Fibroblast of villous mesenchyme (primary cell): ENCODE data around the gene FLNB. TPM values are rescaled to one million over a fixed set of nuclear protein-coding genes. Genes with fewer than 3 reads are reported as not detected.

Source experiments
- DNase-seq: peaks from one replicate; pipeline ENCODE4 v3.0.0-alpha.2; 2010; ENCODE audit warnings: low read depth
- H3K4me3 ChIP-seq: 2 replicates; pipeline ENCODE4 v1.5.1; 2011; ENCODE audit warnings: low read depth, mild to moderate bottlenecking, low read length
- CTCF ChIP-seq: IDR thresholded peaks from 2 replicates; pipeline ENCODE4 v1.5.1; 2012; ENCODE audit warnings: low read depth, mild to moderate bottlenecking, low read length; ENCODE audit not compliant: insufficient read depth
- total RNA-seq: library from RNA; depleted of rRNA; stranded (reverse); fragments of >200 nt; gene quantifications from 2 replicates; pipeline ENCODE4 v1.2.3, GENCODE V29; 2012

Gene FLNB
- total RNA-seq, 1 donor, result 325 TPM

- no peak for DNase-seq
- TF ChIP-seq CTCF, result no peak
- H3K4me3 ChIP-seq, result no peak overlapping the region
Observed at GRCh38 chr3:58037141-58037910, 29.1 kb downstream of the FLNB start.

GRCh38 chr3:58038675-58039292 is 30.6 kb downstream of the FLNB start:
- DNase-seq, result no peak
- no peak for TF ChIP-seq CTCF
- no peak overlapping the region for H3K4me3 ChIP-seq

GRCh38 chr3:58039601-58040000 is 31.4 kb downstream of the FLNB start:
- H3K4me3 ChIP-seq, result no peak overlapping the region
- DNase-seq, result no peak
- TF ChIP-seq CTCF, result no peak

- peak; percentile 42 for DNase-seq
- H3K4me3 ChIP-seq, result no peak overlapping the region
- no peak for TF ChIP-seq CTCF
Observed at GRCh38 chr3:58041182-58041825, 33.1 kb downstream of the FLNB start.

GRCh38 chr3:58041826-58042324 is 33.7 kb downstream of the FLNB start:
- peak; percentile 80 for DNase-seq
- H3K4me3 ChIP-seq, result no peak overlapping the region
- TF ChIP-seq CTCF, result no peak

GRCh38 chr3:58042947-58043707 is 34.9 kb downstream of the FLNB start:
- DNase-seq, result no peak
- no peak for TF ChIP-seq CTCF

More at GRCh38 chr3:58042947-58043707, 34.9 kb downstream of the FLNB start:
- no peak overlapping the region for H3K4me3 ChIP-seq
